GM23248 (cell line): Measurements from ENCODE around the gene SPRED3. TPM values are rescaled to one million over a fixed set of nuclear protein-coding genes. Genes with fewer than 3 reads are reported as not detected.

ENCODE experiments used
- DNase-seq: peaks from one replicate; pipeline ENCODE4 v3.0.0-alpha.2; 2015
- H2AFZ ChIP-seq: fragments of 200-600 bp; sonication (generic); 2 replicates; pipeline ENCODE4 v1.6.1; 2016; ENCODE audit warnings: antibody characterized with exemption
- H3F3A ChIP-seq: fragments of 200-600 bp; sonication (generic); 2 replicates; pipeline ENCODE4 v1.6.1; 2016; ENCODE audit warnings: mild to moderate bottlenecking, antibody characterized with exemption, mixed run types; ENCODE audit not compliant: insufficient read depth
- H3K27ac ChIP-seq: fragments of 200-600 bp; sonication (generic); 2 replicates; pipeline ENCODE4 v1.5.1; 2016; ENCODE audit warnings: mild to moderate bottlenecking
- H3K27me3 ChIP-seq: fragments of 200-600 bp; sonication (generic); replicated peaks from 2 replicates; pipeline ENCODE4 v1.6.1; 2016; ENCODE audit warnings: mild to moderate bottlenecking; ENCODE audit not compliant: insufficient read depth
- H3K36me3 ChIP-seq: fragments of 200-600 bp; sonication (generic); 2 replicates; pipeline ENCODE4 v1.6.1; 2016; ENCODE audit warnings: low read depth, mild to moderate bottlenecking
- H3K4me1 ChIP-seq: fragments of 200-600 bp; sonication (generic); 2 replicates; pipeline ENCODE4 v1.6.1; 2016; ENCODE audit warnings: mild to moderate bottlenecking; ENCODE audit not compliant: insufficient read depth
- H3K4me2 ChIP-seq: fragments of 200-600 bp; sonication (generic); one replicate; pipeline ENCODE4 v1.6.1; 2016; ENCODE audit warnings: mild to moderate bottlenecking; ENCODE audit not compliant: unreplicated experiment
- H3K4me3 ChIP-seq: fragments of 200-600 bp; sonication (generic); 2 replicates; pipeline ENCODE4 v1.5.1; 2016; ENCODE audit warnings: mild to moderate bottlenecking
- H3K79me2 ChIP-seq: fragments of 200-600 bp; sonication (generic); 2 replicates; pipeline ENCODE4 v1.6.1; 2016; ENCODE audit warnings: mild to moderate bottlenecking; ENCODE audit not compliant: insufficient read depth
- H3K9ac ChIP-seq: fragments of 200-600 bp; sonication (generic); 2 replicates; pipeline ENCODE4 v1.6.1; 2016; ENCODE audit warnings: mild to moderate bottlenecking
- H3K9me2 ChIP-seq: fragments of 200-600 bp; sonication (generic); 2 replicates; pipeline ENCODE4 v1.6.1; 2016; ENCODE audit warnings: mixed run types, mild to moderate bottlenecking, moderate library complexity; ENCODE audit not compliant: insufficient read depth
- H3K9me3 ChIP-seq: fragments of 200-600 bp; sonication (generic); one replicate; pipeline ENCODE4 v1.6.1; 2017; ENCODE audit warnings: low read depth
- H4K20me1 ChIP-seq: fragments of 200-600 bp; sonication (generic); 2 replicates; pipeline ENCODE4 v1.6.0; 2016; ENCODE audit not compliant: insufficient read depth
- EZH2 ChIP-seq: fragments of 200-600 bp; sonication (generic); IDR thresholded peaks from 2 replicates; pipeline ENCODE4 v1.6.1; 2018; ENCODE audit warnings: antibody characterized with exemption, mild to moderate bottlenecking; ENCODE audit not compliant: insufficient read depth, poor library complexity, severe bottlenecking
- EZH2phosphoT487 ChIP-seq: fragments of 200-600 bp; sonication (generic); IDR thresholded peaks from 2 replicates; pipeline ENCODE4 v1.6.1; 2018; ENCODE audit warnings: antibody characterized with exemption, moderate library complexity, mild to moderate bottlenecking, low read depth; ENCODE audit not compliant: insufficient read depth
- WGBS, 2 experiments: methylation state at CpG; one replicate each; pipeline ENCODE4 v1.1.6; 2015 to 2017; ENCODE audit warnings: low lambda C conversion rate in 2 of 2, low coverage in 1 of 2; ENCODE audit errors: missing lambda C conversion rate in 2 of 2; 5-methylcytosine and 5-hydroxymethylcytosine counted together
- in situ Hi-C: fragments of 300-500 bp; cut with MboI; formaldehyde crosslinking; loops from 2 replicates; pipeline ENCODE4 v1.15.0; 2020
- polyA plus RNA-seq: library from polyadenylated mRNA; unstranded; fragments of >200 nt; fragmentation: Nextera tagmentation; extraction: Ambion mirVana; gene quantifications from 2 replicates; pipeline ENCODE4 v1.2.1, GENCODE V29; 2016
- total RNA-seq: library from RNA; depleted of rRNA; stranded (reverse); fragments of >200 nt; shearing (Covaris generic); gene quantifications from 2 replicates; pipeline ENCODE4 v1.2.3, GENCODE V29; 2014; rRNA removed

The SPRED3 gene
- total and polyA plus RNA-seq, 2 experiments from 2014 or later, result 1.8 to 2.1 TPM

DNA sequence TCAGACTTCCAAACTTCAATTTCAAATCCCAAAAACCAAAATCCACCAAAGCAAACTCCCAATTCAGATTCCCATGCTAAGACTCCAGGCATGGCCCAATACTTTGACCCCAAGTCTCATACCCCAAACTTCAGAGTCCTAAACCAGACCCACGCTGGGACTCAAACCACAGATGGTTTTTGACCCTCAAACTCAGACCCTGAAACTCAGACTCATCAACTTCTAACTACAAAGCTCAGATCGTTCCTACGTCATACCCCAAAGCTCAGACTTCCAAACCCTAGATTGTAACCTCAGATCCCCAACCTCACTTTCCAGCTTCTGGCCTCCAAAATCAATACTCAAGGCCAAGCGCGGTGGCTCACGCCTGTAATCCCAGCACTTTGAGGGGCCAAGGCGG lies 56.9 kb downstream of the SPRED3 start:
- no peak overlapping the region for H3K9ac ChIP-seq
- H4K20me1 ChIP-seq, result no peaks in the 10 kb centered on the region
- no peak for DNase-seq
- H3K79me2 ChIP-seq, result no peaks in the 10 kb centered on the region
- H3K4me3 ChIP-seq, result no peak overlapping the region
- no peaks in the 10 kb centered on the region for H3F3A ChIP-seq
- TF ChIP-seq EZH2, result no peak
- no peak for TF ChIP-seq EZH2phosphoT487
- no peaks in the 10 kb centered on the region for H3K36me3 ChIP-seq
- H3K4me1 ChIP-seq, result no peaks in the 10 kb centered on the region
- no peak overlapping the region for H2AFZ ChIP-seq
- no peaks in the 10 kb centered on the region for H3K9me3 ChIP-seq
- in situ Hi-C loops, result no loop called here
- no peaks in the 10 kb centered on the region for H3K9me2 ChIP-seq
- H3K27me3 ChIP-seq, result 0 out of 2 replicates have a peak, but pooled peaks cover 8% of the 10 kb centered on the region
- no peak overlapping the region for H3K4me2 ChIP-seq
- no peak overlapping the region for H3K27ac ChIP-seq
- WGBS, 2 experiments, result 59 to 66% methylated on average over 7 of the region's 7 CpGs

DNA sequence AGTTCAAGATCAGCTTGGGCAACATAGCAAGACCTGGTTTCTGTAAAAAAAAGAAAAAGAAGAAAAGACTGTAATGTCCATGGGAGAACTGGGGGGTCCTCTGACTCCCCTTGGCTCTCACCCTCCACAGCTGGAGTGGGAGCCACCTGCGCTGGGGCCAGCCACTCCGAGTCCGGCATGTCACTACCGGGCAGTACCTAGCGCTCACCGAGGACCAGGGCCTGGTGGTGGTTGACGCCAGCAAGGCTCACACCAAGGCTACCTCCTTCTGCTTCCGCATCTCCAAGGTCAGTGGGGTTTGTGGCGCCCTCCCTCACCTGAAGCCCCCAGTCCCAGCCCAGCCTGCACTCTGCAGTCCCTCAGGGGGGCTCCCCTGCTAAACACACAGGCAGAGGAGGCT lies 59.7 kb downstream of the SPRED3 start:
- H3K4me3 ChIP-seq, result no peak overlapping the region
- DNase-seq, result no peak
- 66 to 71% methylated on average over 7 to 9 of the region's 9 CpGs for WGBS, 2 experiments
- H3K27me3 ChIP-seq, result 0 out of 2 replicates have a peak, but pooled peaks cover 8% of the 10 kb centered on the region
- no peaks in the 10 kb centered on the region for H3K9me3 ChIP-seq
- H3K9me2 ChIP-seq, result no peaks in the 10 kb centered on the region
- TF ChIP-seq EZH2phosphoT487, result no peak
- H3K79me2 ChIP-seq, result no peaks in the 10 kb centered on the region
- H3K27ac ChIP-seq, result no peak overlapping the region
- H3F3A ChIP-seq, result no peaks in the 10 kb centered on the region
- no peaks in the 10 kb centered on the region for H3K36me3 ChIP-seq
- H3K4me2 ChIP-seq, result no peak overlapping the region
- in situ Hi-C loops, result no loop called here
- no peak overlapping the region for H3K9ac ChIP-seq
- H3K4me1 ChIP-seq, result no peaks in the 10 kb centered on the region
- H2AFZ ChIP-seq, result no peak overlapping the region
- no peaks in the 10 kb centered on the region for H4K20me1 ChIP-seq

Other genes with a start within 250 kb of the SPRED3 start
- 2.4 and 5.2 TPM in 2 replicates for gene DPF1, start 164.5 kb upstream of the SPRED3 start, total RNA-seq
- 1.5 and 2.3 TPM in 2 replicates for gene DPF1, start 164.5 kb upstream of the SPRED3 start, polyA plus RNA-seq
- 0.65 TPM in 1 of 2 replicates, not detected in the other for gene PPP1R14A, start 132.3 kb upstream of the SPRED3 start, total RNA-seq
- 4.0 and 5.3 TPM in 2 replicates for gene PPP1R14A, start 132.3 kb upstream of the SPRED3 start, polyA plus RNA-seq
- gene SPINT2, start 124.1 kb upstream of the SPRED3 start, total RNA-seq, result 3.2 and 9.5 TPM in 2 replicates
- gene SPINT2, start 124.1 kb upstream of the SPRED3 start, polyA plus RNA-seq, result 9.3 and 9.8 TPM in 2 replicates
- gene C19orf33, start 84.4 kb upstream of the SPRED3 start, total RNA-seq, result not detected in 2 replicates
- gene C19orf33, start 84.4 kb upstream of the SPRED3 start, polyA plus RNA-seq, result not detected in 2 replicates
- 143 and 162 TPM in 2 replicates for gene YIF1B, start 72.8 kb upstream of the SPRED3 start, total RNA-seq
- gene YIF1B, start 72.8 kb upstream of the SPRED3 start, polyA plus RNA-seq, result 191 and 199 TPM in 2 replicates
- gene KCNK6, start 68.9 kb upstream of the SPRED3 start, total RNA-seq, result 12.1 and 13.7 TPM in 2 replicates
- gene KCNK6, start 68.9 kb upstream of the SPRED3 start, polyA plus RNA-seq, result 15.5 and 16.8 TPM in 2 replicates
- 0.63 TPM in 1 of 2 replicates, not detected in the other for gene CATSPERG, start 52.9 kb upstream of the SPRED3 start, total RNA-seq
- gene CATSPERG, start 52.9 kb upstream of the SPRED3 start, polyA plus RNA-seq, result 0.53 and 1.1 TPM in 2 replicates
- gene PSMD8, start 14.1 kb upstream of the SPRED3 start, total RNA-seq, result 231 and 331 TPM in 2 replicates
- 292 and 305 TPM in 2 replicates for gene PSMD8, start 14.1 kb upstream of the SPRED3 start, polyA plus RNA-seq
- gene GGN, start 663 bp upstream of the SPRED3 start, total RNA-seq, result 1.1 and 1.8 TPM in 2 replicates
- gene GGN, start 663 bp upstream of the SPRED3 start, polyA plus RNA-seq, result 1.4 and 2.0 TPM in 2 replicates
- 18.1 and 27.3 TPM in 2 replicates for gene FAM98C, start 14.4 kb downstream of the SPRED3 start, total RNA-seq
- 13.8 and 16.5 TPM in 2 replicates for gene FAM98C, start 14.4 kb downstream of the SPRED3 start, polyA plus RNA-seq
- not detected in 2 replicates for gene RASGRP4, start 37.5 kb downstream of the SPRED3 start, total RNA-seq
- not detected in 2 replicates for gene RASGRP4, start 37.5 kb downstream of the SPRED3 start, polyA plus RNA-seq
- under 0.01 and 0.13 TPM in 2 replicates for gene RYR1, start 45.0 kb downstream of the SPRED3 start, total RNA-seq
- gene RYR1, start 45.0 kb downstream of the SPRED3 start, polyA plus RNA-seq, result 0.04 TPM in 1 of 2 replicates, not detected in the other
- not detected in 2 replicates for gene MAP4K1, start 229.3 kb downstream of the SPRED3 start, total RNA-seq
- 0.63 and 1.0 TPM in 2 replicates for gene MAP4K1, start 229.3 kb downstream of the SPRED3 start, polyA plus RNA-seq
- 270 and 295 TPM in 2 replicates for gene EIF3K, start 230.5 kb downstream of the SPRED3 start, total RNA-seq
- gene EIF3K, start 230.5 kb downstream of the SPRED3 start, polyA plus RNA-seq, result 143 and 151 TPM in 2 replicates